B cell (primary cell): ENCODE measurements around the gene GRHPR. TPM values are rescaled to one million over a fixed set of nuclear protein-coding genes. Genes with fewer than 3 reads are reported as not detected.

Source experiments
- ATAC-seq: fragments of 200-7000 bp; cut with Tn5 transposase; one replicate; pipeline ENCODE4 v1.10.0; 2021; ENCODE audit warnings: low read depth, mild to moderate bottlenecking, moderate number of reproducible peaks, moderate library complexity
- CTCF ChIA-PET: fragments of 350-600 bp; sonication (Branson Sonifier 250); formaldehyde crosslinking; loops from one replicate; lab custom pipeline; 2021; ENCODE audit warnings: antibody characterized with exemption, inconsistent platforms; lab: Charles Lee
- POLR2A ChIA-PET: fragments of 350-600 bp; sonication (Branson Sonifier 250); formaldehyde crosslinking; loops from one replicate; lab custom pipeline; 2021; ENCODE audit warnings: antibody characterized with exemption; lab: Charles Lee
- DNase-seq: peaks from one replicate; pipeline ENCODE4 v3.0.0; 2013
- H2AFZ ChIP-seq: 2 replicates; pipeline ENCODE4 v1.6.1; 2012; ENCODE audit warnings: mild to moderate bottlenecking, low read depth, low read length; ENCODE audit not compliant: insufficient read depth, poor library complexity, severe bottlenecking
- H3K27ac ChIP-seq, 2 donors: 1 replicate in 1 of 2; 2 replicates in 1 of 2; pipeline ENCODE4 v1.5.1; 2012 to 2013; ENCODE audit warnings: low read length in 2 of 2, mild to moderate bottlenecking in 2 of 2, moderate library complexity in 1 of 2
- H3K27me3 ChIP-seq, 4 experiments: fragments of 200-600 bp in 1 of 4; sonication (generic) in 1 of 4; replicated peaks in 1 of 4; 1 replicate in 2 of 4; 2 replicates in 2 of 4; pipeline versions ENCODE4 v1.6.1 to v1.7.0; 2013 to 2016; ENCODE audit warnings: low read length in 3 of 4, mild to moderate bottlenecking in 2 of 4, mixed read lengths in 1 of 4, moderate library complexity in 1 of 4; ENCODE audit not compliant: insufficient read depth in 4 of 4, control insufficient read depth in 3 of 4; ENCODE audit errors: control extremely low read depth in 1 of 4
- H3K36me3 ChIP-seq, 2 experiments: replicated peaks in 1 of 2; 1 replicate in 1 of 2; 2 replicates in 1 of 2; pipeline versions ENCODE4 v1.6.1 to v1.7.1; 2013; ENCODE audit warnings: low read length in 1 of 2; ENCODE audit not compliant: insufficient read depth in 2 of 2, control insufficient read depth in 1 of 2; ENCODE audit errors: control extremely low read depth in 1 of 2, extremely low read depth in 1 of 2
- H3K4me1 ChIP-seq, 2 donors: fragments of 200-600 bp in 1 of 2; sonication (generic) in 1 of 2; 1 replicate in 1 of 2; 2 replicates in 1 of 2; pipeline versions ENCODE4 v1.5.1 to v1.6.1; 2013 to 2017; ENCODE audit warnings: low read length in 2 of 2; ENCODE audit not compliant: control insufficient read depth in 2 of 2, insufficient read depth in 2 of 2
- H3K4me2 ChIP-seq: replicated peaks from 2 replicates; pipeline ENCODE3; 2012; ENCODE audit warnings: mild to moderate bottlenecking, low read depth, low read length; ENCODE audit not compliant: poor library complexity, severe bottlenecking
- H3K4me3 ChIP-seq, 5 experiments: fragments of 200-600 bp in 1 of 5; sonication (generic) in 1 of 5; 1 replicate in 3 of 5; 2 replicates in 2 of 5; pipeline versions ENCODE4 v1.5.1 to v1.7.0; 2011 to 2016; ENCODE audit warnings: low read length in 4 of 5, mild to moderate bottlenecking in 4 of 5, low read depth in 2 of 5, control low read depth in 1 of 5, moderate library complexity in 1 of 5; ENCODE audit not compliant: insufficient read depth in 1 of 5; ENCODE audit errors: control extremely low read depth in 1 of 5, extremely low read depth in 1 of 5
- H3K79me2 ChIP-seq: fragments of 200-600 bp; sonication (generic); one replicate; pipeline ENCODE4 v1.6.0; 2016; ENCODE audit warnings: low read length; ENCODE audit not compliant: control insufficient read depth, insufficient read depth
- H3K9ac ChIP-seq: fragments of 200-600 bp; sonication (generic); 2 replicates; pipeline ENCODE4 v1.6.1; 2017; ENCODE audit warnings: mild to moderate bottlenecking, low read length, moderate library complexity
- H3K9me3 ChIP-seq, 3 donors: one replicate each; pipeline versions ENCODE4 v1.6.1 to v1.7.1; 2013; ENCODE audit warnings: low read length in 2 of 3; ENCODE audit not compliant: control insufficient read depth in 2 of 3, insufficient read depth in 1 of 3; ENCODE audit errors: control extremely low read depth in 1 of 3
- H4K20me1 ChIP-seq: 2 replicates; pipeline ENCODE4 v1.6.0; 2012; ENCODE audit warnings: mild to moderate bottlenecking, low read length; ENCODE audit not compliant: insufficient read depth, control insufficient read depth, poor library complexity, severe bottlenecking
- H3K27ac Mint-ChIP-seq: one replicate; pipeline ENCODE4 v1.8.0; 2021; ENCODE audit warnings: mixed read lengths
- H3K27me3 Mint-ChIP-seq: one replicate; pipeline ENCODE4 v1.8.0; 2021; ENCODE audit warnings: mixed read lengths
- H3K4me1 Mint-ChIP-seq: one replicate; pipeline ENCODE4 v1.8.0; 2021; ENCODE audit warnings: mixed read lengths
- H3K4me3 Mint-ChIP-seq: one replicate; pipeline ENCODE4 v1.8.0; 2021; ENCODE audit warnings: mixed read lengths
- H3K9me3 Mint-ChIP-seq: one replicate; pipeline ENCODE4 v1.8.0; 2022; ENCODE audit warnings: mixed read lengths; ENCODE audit not compliant: insufficient read depth
- CTCF ChIP-seq: fragments of 200-600 bp; IDR thresholded peaks from one replicate; pipeline ENCODE4 v1.8.0; 2022; ENCODE audit warnings: antibody characterized with exemption, mild to moderate bottlenecking
- EZH2 ChIP-seq: IDR thresholded peaks from 2 replicates; pipeline ENCODE4 v1.6.1; 2012; ENCODE audit warnings: borderline replicate concordance, low read depth, mild to moderate bottlenecking, moderate library complexity, low read length; ENCODE audit not compliant: insufficient read depth, poor library complexity, severe bottlenecking
- WGBS: methylation state at CpG from one replicate; pipeline ENCODE4 v1.1.5; 2013; ENCODE audit warnings: missing lambda C conversion rate; ENCODE audit not compliant: insufficient coverage; 5-methylcytosine and 5-hydroxymethylcytosine counted together
- intact Hi-C: fragments of 100-400 bp; cut with micrococcal nuclease; formaldehyde crosslinking; loops from one replicate; pipeline ENCODE4 v1.10.0; 2022
- polyA plus RNA-seq: library from polyadenylated mRNA; depleted of rRNA; stranded (reverse); fragments of >200 nt; gene quantifications from 2 replicates; pipeline ENCODE4 v1.2.3, GENCODE V29; 2012
- total RNA-seq, 2 donors: library from RNA; stranded (reverse); fragments of 120-200 nt in 1 of 2; gene quantifications; 1 replicate in 1 of 2; 2 replicates in 1 of 2; pipeline versions ENCODE4 v1.2.3 to v1.2.4, GENCODE V29; 2013 to 2022

Gene GRHPR
- total and polyA plus RNA-seq, 2 donors (not counting 1 experiment from before 2014, with no cell fraction given) = 121 to 138 TPM

GRCh38 chr9:37377688-37378612 is 44.5 kb upstream of the GRHPR start:
- ATAC-seq (peak; percentile 22), DNase-seq (peak; percentile 68)
- Mint-ChIP-seq H3K27me3 (no peaks in the 10 kb centered on the region), H3K9me3 (no peaks in the 10 kb centered on the region), H3K4me3 (peak overlapping the region; percentile 78), H3K4me1 (peaks cover 85% of the 10 kb centered on the region), H3K27ac (peak overlapping the region; percentile 95)
- WGBS = 23% methylated on average over 8 of the region's 13 CpGs
- Histone ChIP-seq H3K4me1 (peaks cover 93 to 98% of the 10 kb centered on the region in 2 donors), H3K9me3 (peaks cover 0 to 6% (median 0%) of the 10 kb centered on the region in 3 donors), H2AFZ (peak overlapping the region; percentile 30), H3K4me2 (peak overlapping the region; percentile 60), H3K4me3 (peak overlapping the region in 1 of 5 experiments; percentile 4), H4K20me1 (no peaks in the 10 kb centered on the region), H3K27ac (peak overlapping the region; percentile 61 to 65), H3K79me2 (peaks cover 15% of the 10 kb centered on the region), H3K27me3 (no peaks in the 10 kb centered on the region), H3K9ac (peak overlapping the region; percentile 8), H3K36me3 (no peaks in the 10 kb centered on the region)
- CTCF ChIA-PET = interaction anchor here (0.6 to 12.0 kb wide), 6 partner anchors 12 to 505 kb away, joined by 3 to 139 read pairs (median 4); no protein-coding TSS in a partner anchor
- intact Hi-C loops = no loop called here
- TF ChIP-seq CTCF (no peak), EZH2 (no peak)
- POLR2A ChIA-PET = interaction anchor here (0.6 kb wide), 1 partner anchor 9 kb away, joined by 4 read pairs; no protein-coding TSS in a partner anchor
